GM19023 (cell line): ENCODE results near the gene RAC2.

Experiments used
- ATAC-seq: cut with Tn5 transposase; IDR thresholded peaks from one replicate; pipeline ENCODE4 v1.9.1; 2021; ENCODE audit warnings: mild to moderate bottlenecking, moderate library complexity; ENCODE audit not compliant: unreplicated experiment

The RAC2 gene

DNA sequence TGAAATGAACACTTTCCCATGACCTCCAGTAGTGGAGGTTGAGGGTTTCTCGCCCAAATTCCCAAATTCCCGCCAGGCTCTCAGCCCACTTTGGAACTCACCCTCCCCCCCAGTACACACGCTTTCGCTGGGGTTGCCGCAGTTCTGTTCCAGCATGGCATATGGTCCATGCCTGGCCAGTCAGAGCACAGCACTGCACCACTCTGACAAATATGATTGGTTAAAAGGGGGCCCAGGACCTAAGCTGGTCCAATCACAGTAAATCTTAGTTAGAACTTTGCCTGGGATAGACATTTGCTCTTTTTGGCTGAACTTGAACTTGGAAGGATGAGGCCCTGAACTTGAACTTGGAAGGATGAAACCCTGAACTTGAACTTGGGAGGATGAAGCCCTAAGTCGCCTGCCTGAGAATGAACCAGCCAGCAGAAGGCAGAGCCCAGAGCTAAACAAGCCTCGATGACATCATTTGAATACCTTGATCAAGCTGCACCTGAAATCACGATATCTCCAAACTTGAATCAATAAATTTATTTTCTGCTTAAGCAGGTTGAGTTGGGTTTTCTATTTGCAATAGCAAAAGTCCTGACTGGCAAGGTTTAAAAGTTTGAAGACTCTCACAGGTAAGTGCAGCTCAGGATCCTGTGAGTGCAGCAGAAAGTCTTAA lies 19.2 kb downstream of the RAC2 start:
- no peak for ATAC-seq

DNA sequence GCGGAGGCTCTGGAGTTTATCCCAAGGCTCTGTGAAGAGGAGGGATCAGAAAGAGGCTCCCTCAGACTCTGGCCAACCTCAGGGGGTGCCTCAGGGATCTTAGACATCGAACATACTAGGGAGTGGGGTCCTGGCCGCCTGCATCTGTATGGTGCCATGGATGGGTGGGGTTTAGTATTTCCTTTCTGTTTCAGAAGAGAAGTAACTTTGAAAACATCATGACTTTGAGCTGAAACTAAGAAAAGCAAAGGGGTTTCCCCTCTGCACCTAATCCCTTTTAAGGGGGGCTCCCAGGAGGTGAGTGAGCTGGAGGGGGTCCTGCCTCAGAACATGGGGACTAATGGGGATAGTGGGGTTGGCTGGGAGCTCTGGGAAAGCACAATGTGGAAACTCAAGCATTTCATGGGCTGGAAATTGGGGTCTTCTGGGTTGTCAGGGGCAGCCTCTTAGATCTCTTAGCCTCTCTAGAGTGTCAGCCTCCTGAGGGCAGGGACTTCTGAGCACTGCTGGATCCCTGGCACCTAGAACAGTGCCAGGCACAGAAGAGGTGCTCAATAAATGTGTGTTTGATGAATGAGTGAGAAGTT lies 20.0 kb downstream of the RAC2 start:
- no peak for ATAC-seq

DNA sequence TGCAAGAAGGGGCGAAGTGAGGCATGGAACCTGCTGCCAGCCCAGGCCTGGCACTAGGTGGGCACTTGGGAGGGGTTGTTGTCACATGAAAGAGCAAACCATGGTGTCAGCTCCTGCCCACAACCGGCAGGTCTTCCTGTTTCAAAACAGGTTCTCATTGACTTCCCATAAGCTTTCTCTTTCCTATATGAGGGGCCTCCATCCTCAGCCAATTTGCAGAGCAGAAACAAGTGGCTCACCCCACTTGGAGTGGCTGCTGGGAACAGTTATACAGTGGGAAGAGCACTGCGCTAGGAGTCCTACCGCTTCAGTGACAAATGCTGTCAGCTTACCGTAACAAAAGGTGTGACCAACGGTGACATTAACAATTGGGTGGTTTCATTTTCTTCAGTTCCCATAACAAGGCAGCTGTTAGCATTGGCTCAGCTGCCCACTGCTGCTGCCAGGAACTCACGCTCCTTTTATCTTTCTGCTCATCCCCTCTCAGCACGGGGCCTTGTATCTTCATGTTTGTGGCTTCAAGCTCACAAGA lies 21.6 kb downstream of the RAC2 start:
- no peak for ATAC-seq

DNA sequence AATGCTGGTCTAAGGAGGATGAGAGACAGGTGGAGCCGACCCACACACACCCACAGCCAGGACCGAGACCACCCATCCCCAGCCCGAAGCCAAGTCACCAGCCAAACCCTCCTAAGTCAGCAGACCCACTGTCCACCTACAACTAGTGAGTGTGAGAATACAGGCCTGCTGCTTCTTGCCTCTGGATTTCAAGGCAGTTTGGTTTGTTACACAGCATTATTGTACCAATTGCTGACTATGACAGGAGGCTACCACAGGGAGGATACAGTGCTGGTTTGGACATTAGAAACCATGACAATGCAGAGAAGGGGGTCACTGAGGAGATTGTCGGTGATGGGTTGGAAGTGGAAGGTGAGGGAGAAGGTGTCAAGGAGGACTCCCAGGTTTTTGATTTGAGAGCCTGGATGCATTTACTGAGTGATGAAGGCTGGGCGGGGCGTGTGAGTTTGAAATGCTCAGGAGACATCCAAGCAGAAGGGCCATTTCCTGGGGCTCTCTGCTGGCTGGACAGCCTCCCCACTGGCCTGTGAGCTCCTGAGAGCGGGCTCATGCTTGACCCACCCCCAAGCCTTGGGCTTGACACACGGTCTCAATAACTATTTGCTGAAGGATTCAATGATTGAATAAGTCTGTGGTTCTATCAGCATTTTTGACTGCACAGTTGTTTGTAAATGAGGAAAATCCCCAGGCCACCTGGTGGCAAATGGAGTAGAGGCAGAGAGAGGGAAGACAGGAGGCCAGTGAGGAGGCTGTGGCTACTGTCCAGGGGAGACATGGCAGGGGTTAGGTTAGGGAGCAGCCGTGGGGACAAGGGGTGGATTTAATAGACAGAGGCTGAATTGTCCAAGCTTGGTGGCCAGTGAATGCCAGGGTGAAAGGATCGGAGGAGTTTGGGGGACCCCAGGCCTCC lies 22.4 kb downstream of the RAC2 start:
- no peak for ATAC-seq

DNA sequence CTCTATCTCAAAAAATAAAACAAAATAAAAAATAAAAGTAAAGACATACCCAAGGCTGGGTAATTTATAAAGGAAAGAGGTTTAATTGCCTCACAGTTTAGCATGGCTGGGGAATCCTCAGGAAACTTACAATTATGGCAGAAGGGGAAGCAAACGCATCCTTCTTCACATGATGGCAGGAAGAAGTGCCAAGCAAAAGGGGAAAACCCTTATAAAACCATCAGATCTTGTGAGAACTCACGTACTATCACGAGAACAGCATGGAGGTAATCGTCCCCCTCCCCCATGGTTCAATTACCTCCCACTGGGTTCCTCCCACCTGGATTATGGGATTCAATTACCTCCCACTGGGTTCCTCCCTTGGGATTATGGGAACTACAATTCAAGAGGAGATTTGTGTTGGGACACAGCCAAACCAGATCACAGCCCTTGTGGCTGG lies 23.5 kb downstream of the RAC2 start:
- ATAC-seq, result no peak

DNA sequence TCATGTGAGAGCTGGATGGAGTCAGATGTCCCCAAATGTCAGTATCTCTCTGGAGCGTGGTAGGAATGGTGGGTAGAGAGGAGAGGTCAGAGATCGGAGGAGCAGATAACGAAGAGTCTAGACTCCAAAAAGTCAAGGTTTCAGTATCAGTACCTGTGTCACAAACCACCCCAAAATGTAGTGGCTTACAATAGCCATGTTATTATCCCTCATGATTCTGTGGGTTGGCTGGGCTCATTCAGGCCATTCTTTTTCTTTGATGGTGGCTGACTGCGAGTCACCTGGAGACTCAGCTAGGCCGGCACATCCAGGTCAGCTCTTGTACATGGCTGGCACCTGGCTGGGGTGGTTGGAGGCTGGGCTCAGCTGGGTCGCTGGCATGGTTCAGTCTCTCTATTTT lies 24.5 kb downstream of the RAC2 start:
- peak; percentile 22 for ATAC-seq

DNA sequence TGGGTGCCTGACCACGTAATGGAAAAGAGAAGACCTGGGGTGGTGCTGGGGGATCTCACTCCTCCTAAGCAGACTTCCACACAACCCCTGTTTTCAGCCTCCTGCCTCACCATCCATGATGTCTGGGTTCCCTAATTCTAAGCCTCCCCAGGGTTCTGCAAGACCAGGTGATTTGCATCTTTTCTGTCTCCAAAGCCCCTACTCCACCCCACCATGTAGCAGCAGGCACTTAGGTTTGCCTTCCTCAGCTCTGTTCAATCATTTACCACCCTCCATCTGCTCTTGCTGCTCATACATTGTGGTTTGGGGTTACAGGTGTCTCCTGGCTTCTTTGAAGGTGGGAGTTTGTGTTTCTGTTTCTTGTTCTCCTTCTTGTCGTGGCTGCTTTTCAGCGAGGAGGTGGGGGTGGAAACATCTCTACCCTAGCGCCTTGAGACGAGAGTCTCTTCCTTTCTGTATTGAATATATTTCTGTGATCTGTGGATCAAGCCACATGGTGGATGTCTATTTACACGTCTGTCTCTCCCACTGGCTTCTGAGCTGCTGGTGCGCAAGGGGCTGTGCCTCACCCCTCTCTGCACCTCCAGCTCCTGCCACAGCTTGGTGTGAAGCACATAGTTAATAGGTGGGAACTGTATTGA lies 25.2 kb downstream of the RAC2 start:
- peak; percentile 72 for ATAC-seq

DNA sequence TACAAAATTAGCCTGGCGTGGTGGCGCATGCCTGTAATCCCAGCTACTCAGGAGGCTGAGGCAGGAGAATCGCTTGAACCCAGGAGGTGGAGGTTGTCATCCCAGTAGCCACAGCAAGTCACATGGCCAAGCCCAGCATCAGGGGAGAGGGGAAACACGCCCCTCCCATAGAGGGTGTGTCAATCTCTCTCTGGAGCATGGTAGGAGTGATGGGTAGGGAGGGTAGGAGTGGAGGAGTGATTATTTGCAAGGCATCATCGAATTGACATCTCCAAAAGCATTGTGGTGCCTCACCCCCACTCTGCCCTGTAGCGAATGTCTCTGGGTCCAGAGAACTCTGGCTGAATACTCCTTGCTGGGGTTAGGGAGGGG lies 25.7 kb downstream of the RAC2 start:
- ATAC-seq, result peak; percentile 36

DNA sequence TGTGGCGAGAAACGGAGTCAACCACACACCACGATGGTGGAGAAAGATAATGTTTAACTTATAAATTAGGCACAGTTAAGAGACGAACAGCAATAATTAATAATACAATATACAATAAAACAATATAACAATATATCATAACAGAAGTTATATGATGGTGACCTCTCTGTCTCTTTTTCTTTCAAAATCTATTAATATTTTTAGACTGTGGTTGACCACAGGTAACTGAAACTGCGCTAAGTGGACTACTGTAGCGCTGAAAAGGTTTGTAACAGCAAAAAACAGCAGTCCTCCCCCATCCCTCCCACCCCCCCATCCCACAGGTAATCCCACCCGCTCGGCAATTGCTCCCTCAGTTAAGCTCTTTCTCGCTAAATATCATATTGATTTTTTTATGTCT lies 28.2 kb downstream of the RAC2 start:
- no peak for ATAC-seq

DNA sequence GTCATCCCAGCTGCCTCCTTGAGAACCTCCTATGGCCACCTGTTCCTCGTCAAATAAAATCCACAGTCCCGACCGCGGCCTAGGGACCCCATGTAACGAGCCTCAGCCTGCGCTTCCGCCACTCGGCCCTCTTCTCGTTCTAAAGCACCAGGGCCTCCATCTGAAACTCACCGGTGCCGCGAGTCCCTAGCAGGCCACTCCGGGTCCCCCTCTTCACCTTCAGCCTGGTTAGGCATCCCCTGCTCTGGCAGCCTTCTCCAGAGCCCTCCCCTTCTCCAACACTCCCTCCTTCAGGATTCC lies 29.4 kb downstream of the RAC2 start:
- no peak for ATAC-seq

DNA sequence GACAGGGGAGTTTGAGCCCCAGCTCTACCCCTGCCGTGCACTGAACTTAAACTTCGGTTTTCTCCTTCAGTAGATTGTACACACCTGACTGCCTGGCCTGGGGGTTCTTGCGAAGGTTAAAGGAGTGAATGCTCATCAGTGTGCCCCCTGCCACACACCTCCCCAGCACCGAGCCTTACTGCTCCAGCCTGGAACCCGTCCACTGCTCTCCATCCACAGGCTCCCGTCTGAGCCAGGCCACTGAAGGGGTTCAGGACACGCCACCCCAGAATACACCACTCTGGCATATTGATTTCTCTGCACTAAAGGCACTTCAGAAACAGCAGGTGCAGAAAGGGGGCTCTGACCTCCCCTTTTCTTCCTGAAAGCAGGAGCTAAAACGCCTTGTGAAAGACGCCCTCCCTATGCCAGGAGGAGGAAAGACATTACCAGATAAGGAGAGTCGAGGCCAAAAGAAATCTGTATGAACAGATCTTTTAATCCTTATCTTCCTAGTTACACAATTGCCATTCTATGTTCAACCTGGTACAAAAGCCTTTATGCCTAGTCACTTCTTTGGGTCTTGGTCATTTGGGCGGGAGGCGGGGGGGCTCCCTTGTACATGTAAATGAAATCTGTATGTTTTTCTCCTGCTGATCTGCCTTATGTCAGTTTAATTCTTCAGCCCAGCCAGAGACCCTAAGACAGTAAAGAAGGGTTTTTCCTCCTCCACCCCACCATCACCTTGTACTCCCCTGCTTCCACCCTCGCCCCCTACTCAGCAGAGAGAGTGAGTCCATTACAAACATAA lies 29.9 kb downstream of the RAC2 start:
- ATAC-seq, result no peak

DNA sequence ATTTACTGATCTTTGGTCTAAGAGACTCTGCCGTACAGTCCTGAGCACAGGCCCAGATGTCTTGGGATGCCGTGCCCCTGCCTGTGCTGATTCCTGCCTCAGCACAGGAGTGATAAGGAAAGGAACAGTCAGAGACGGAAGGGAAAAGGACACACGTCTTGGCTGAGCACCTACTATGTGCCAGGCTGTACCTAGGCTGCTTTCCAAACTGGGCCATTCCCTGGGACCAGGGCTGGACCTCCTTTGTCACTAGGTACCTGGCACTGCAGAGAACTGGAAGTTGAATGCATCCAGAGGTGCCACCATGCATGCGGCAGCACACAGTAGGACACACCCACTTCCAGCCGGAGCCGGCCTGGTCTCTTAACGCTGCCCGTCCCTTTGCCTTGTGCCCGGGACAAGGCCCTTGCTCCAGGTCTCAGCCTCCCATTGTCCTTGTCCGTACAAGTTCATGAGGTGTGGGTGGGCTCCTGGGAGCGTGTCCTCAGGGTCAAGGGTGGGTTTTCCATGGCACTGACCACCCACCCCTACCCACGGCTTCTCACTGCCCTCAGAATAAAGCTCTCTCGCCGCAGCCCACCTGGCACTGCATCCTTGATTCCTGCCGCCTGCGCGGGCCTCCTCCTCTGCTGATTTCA lies 30.7 kb downstream of the RAC2 start:
- no peak for ATAC-seq

DNA sequence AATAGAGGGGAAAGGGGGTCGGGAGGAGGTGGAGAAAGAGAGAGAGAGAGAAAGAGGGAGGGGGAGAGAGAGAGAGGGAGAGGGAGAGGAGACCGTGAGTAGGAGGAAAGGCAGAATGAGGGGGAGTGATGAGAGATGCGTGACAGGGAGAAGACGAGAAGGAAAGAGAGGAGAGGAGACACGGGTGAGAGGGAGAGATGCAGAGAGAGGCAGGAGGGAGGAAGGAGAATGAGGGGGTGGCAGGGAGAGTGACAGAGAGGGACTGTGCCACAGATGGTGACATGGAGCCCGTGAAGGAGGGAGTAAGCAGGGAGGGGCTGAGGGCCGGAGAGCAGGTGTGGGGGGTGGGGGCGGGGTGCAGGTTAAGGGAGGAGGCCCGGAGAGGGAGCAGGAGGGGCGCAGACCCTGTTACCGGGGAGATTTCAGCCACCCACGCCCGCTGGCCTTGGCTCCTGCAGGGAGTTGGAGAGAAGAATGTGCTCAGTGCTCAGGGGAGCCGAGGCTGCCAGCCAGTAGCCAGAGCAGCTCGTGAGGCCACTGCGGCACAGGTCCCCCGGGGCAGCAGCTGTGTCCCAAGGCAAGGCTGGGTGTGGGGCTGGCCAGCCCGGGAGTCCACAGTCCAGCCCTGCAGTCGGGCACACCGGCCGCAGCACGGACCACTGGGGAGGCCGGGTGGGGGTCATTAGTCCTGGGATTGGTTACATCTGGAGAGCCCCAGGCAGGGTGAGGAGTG lies 31.7 kb downstream of the RAC2 start, which contains the start of gene SSTR3:
SSTR3 (minus strand) TSS at position 304 of the 733 bp plus-strand sequence. CDS start 4,674 bp downstream, outside the sequence.
- ATAC-seq, result no peak

DNA sequence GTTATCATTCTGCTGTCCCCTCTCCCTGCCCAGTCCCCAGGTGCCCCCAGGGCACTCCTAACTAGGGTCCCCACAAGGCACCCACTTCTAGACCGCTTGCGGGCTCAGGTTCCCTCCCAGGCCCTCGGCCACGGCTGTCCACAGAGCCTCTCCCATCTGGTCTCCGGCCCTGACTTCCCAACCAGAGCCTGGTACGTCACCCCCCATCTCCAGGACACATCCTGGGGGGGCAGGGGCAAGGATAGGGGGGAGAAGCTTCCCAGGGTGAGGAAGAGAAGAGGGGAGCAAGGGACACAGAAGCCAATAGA lies 32.2 kb downstream of the RAC2 start:
- no peak for ATAC-seq

DNA sequence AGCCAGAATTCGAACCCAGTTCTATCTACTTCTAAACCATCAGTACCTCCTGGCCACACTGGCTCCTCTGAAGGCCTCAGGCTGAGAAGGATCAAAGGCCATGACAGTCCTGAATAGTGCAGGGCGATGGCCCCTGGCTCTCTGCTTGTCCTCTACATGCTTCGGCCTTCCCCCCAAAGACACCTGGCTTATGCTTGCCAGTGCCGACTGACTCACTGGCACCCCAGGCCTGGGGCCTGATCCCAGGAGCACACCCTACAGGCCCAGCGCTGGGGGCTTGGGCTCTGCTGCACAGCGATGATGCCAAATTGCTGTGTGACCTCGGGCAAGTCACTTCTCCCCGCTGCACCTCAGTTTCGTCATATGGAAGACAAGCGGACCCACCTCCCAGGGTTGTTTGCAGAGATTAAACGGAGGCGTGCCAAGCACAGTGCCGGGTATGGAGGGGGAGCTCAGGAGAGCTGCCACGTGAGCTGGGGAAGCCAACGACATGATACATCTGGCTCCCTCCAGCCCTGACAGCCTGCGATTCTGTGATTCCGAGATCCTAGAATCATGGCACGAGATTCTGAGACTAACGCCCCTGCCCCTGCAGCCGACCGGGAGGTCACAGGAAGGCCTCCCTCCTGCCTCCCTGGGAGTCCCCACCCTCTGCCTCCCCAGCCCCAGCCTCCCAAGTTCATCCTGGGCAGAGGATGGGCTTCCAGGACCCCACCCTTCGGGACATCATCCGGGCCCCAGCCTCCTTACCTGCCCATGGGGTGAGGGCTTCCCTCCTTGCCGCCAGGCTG lies 32.8 kb downstream of the RAC2 start:
- no peak for ATAC-seq

DNA sequence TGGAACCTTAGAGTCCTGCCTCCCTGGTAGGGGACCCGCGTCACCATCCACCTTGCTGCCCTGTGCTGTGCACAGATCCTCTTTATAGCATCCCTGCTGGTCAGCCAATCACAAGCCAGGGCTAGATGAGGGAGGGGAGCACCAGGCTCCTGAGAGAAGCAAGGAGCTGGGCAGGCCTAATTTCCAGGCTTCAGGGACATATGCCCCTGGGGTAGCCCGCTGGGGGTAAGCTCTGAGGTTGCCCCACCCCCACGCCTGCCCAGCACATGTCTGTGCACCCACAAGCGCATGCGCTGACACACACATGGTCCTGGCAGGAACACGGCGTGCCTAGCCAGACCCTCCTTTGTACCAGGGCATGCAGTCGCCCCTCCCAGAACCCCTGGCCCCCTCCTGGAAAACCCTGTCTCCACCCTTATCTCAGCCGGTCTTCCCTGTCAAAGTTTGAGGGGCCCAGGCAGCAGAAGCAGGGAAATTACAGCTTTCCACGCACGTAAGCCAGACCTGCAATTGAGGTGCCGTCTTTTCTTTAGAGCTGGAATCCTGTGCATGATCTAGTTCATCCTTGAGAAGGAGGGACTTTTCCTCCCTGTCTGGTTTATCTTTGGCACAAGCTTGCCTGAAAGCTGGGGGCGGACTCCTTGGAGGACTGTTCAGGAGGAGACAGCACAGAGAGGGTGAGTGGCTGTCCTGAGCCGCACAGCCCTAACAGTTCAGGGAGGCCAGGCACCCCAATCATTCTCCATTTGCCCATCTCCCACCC lies 33.8 kb downstream of the RAC2 start:
- ATAC-seq, result no peak

DNA sequence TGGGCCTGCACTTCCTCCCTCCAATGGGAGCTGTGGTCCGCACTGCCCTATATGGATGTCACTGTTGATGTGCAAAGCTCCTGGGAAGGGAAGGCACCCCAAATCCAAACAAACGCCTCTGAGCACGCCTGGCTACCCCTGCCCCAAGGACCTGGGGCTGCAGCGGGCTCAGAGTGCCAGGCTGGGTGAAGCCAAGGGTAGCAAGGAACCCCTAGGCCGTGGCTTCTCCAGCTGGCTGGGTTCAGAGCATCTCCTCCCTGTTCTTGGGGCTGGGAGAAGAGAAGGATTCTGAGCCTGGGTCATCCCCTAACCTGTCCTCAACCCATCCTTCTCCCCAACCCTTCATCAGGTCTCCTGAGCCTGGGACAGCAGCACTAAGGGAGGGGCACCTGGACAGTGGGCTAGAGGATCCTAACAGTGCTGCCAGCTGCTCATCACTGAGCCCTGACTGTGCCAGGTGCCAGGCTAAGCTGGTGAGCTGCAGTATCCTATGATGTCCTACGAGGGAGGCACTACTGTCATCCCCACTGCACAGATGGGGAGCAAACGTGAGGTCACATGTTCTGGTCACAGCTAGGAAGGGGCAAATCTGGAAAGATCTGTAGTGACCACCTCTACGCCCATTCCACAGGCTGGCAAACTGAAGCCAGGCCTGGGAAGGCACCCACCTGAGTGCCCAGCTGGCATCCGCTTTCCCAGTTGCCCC lies 34.8 kb downstream of the RAC2 start:
- ATAC-seq, result no peak
